ENCODE measurements around the gene PWWP2B.

- TF ChIP-seq CTCF (IDR thresholded peaks at IDR 0.05): peak; percentile 100
- 0 out of 2 replicates have a peak, but pooled peaks have one; percentile 46 for TF ChIP-seq SIN3A (IDR thresholded peaks at IDR 0.05; ENCODE audit: borderline replicate concordance, insufficient read depth, low read depth, low read length)
- 0 out of 4 replicates have a peak, but pooled peaks of 1 of the 2 experiments have one; percentile 32 for TF ChIP-seq REST (IDR thresholded peaks at IDR 0.05; ENCODE audit: insufficient read depth in 1 of 2, low read depth in 2 of 2, low read length in 1 of 2)
- TF ChIP-seq TCF7L2 (IDR thresholded peaks at IDR 0.05; ENCODE audit: low read depth, low read length): no peak
- TF ChIP-seq POLR2AphosphoS5 (IDR thresholded peaks at IDR 0.05; ENCODE audit: low read depth, low read length): 0 out of 2 replicates have a peak, but pooled peaks have one; percentile 38
Measured at GRCh38 chr10:132452651-132453469, 55.9 kb downstream of the PWWP2B start.

Measured in Panc1 (cell line).